Lower leg skin (tissue), 3 donors: ENCODE data around the gene OR52D1.

ENCODE experiments used
- POLR2A ChIP-seq, 2 donors: fragments of 450-650 bp; IDR thresholded peaks; one replicate each; pipeline ENCODE4 v1.6.1; 2016 to 2017; ENCODE audit warnings: antibody characterized with exemption in 2 of 2, mild to moderate bottlenecking in 1 of 2, moderate library complexity in 1 of 2
- TF ChIP-seq, protein P1 (sequence below), 3 donors: fragments of 450-650 bp; IDR thresholded peaks; one replicate each; pipeline ENCODE4 v1.5.1; 2016; ENCODE audit warnings: antibody characterized with exemption in 3 of 3, mild to moderate bottlenecking in 3 of 3, moderate library complexity in 2 of 3

DNA sequence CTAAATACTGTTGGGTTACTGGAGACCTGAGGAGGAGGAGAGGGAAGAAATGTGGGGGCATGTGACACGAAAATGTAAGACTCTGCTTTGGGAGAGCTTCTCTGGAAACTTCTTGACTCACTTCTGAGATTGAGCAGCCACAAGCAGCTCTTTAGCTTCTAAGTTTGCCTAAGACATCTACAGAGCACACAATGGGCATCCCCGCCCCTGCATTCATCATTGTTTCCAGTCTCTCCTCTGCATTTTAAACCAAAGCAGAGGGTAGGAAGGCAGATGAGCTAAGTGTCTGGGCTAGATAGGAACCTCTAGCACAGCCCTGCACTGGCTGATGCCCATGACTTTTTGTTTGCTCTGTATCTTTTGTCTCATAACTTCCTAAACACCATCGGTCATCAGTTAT is 2.1 kb upstream of the OR52D1 start:
- TF ChIP-seq, protein P1, sequence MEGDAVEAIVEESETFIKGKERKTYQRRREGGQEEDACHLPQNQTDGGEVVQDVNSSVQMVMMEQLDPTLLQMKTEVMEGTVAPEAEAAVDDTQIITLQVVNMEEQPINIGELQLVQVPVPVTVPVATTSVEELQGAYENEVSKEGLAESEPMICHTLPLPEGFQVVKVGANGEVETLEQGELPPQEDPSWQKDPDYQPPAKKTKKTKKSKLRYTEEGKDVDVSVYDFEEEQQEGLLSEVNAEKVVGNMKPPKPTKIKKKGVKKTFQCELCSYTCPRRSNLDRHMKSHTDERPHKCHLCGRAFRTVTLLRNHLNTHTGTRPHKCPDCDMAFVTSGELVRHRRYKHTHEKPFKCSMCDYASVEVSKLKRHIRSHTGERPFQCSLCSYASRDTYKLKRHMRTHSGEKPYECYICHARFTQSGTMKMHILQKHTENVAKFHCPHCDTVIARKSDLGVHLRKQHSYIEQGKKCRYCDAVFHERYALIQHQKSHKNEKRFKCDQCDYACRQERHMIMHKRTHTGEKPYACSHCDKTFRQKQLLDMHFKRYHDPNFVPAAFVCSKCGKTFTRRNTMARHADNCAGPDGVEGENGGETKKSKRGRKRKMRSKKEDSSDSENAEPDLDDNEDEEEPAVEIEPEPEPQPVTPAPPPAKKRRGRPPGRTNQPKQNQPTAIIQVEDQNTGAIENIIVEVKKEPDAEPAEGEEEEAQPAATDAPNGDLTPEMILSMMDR (IDR thresholded peaks at IDR 0.05), result no peak
- no peak for TF ChIP-seq POLR2A (IDR thresholded peaks at IDR 0.05)
